DOHH2 (cell line): ENCODE data around the gene KLK15.

Source experiments
- H3F3A ChIP-seq: fragments of 200-600 bp; sonication (generic), shearing (Covaris generic); 2 replicates; pipeline ENCODE4 v1.6.0; 2016; ENCODE audit warnings: antibody characterized with exemption, mild to moderate bottlenecking; ENCODE audit not compliant: control insufficient read depth, insufficient read depth
- H3K27ac ChIP-seq: fragments of 200-600 bp; sonication (generic); 2 replicates; pipeline ENCODE4 v1.5.1; 2014; ENCODE audit warnings: low read depth, mild to moderate bottlenecking, low read length, moderate library complexity
- H3K27me3 ChIP-seq: fragments of 200-600 bp; sonication (generic); 2 replicates; pipeline ENCODE4 v1.6.1; 2014; ENCODE audit warnings: mild to moderate bottlenecking, low read length, mixed read lengths; ENCODE audit not compliant: control insufficient read depth
- H3K36me3 ChIP-seq: fragments of 200-600 bp; sonication (generic); 2 replicates; pipeline ENCODE4 v1.6.1; 2014; ENCODE audit warnings: mild to moderate bottlenecking, low read length, moderate library complexity, mixed read lengths; ENCODE audit not compliant: control insufficient read depth
- H3K4me1 ChIP-seq: fragments of 200-600 bp; sonication (generic); 2 replicates; pipeline ENCODE4 v1.6.1; 2014; ENCODE audit warnings: mild to moderate bottlenecking, low read length, mixed read lengths; ENCODE audit not compliant: control insufficient read depth
- H3K4me2 ChIP-seq: fragments of 200-600 bp; sonication (generic); 2 replicates; pipeline ENCODE4 v1.6.0; 2014; ENCODE audit warnings: mild to moderate bottlenecking, low read length, moderate library complexity
- H3K4me3 ChIP-seq: fragments of 200-600 bp; sonication (generic); 2 replicates; pipeline ENCODE4 v1.5.1; 2014; ENCODE audit warnings: mild to moderate bottlenecking, low read length, mixed read lengths
- H3K79me2 ChIP-seq: fragments of 200-600 bp; sonication (generic); 2 replicates; pipeline ENCODE4 v1.6.1; 2014; ENCODE audit warnings: mild to moderate bottlenecking, low read length, mixed read lengths; ENCODE audit not compliant: control insufficient read depth
- H3K9me2 ChIP-seq: fragments of 200-600 bp; sonication (generic); replicated peaks from 2 replicates; pipeline ENCODE4 v1.6.1; 2014; ENCODE audit warnings: mild to moderate bottlenecking, low read length, mixed read lengths; ENCODE audit not compliant: control insufficient read depth
- H3K9me3 ChIP-seq: fragments of 200-600 bp; sonication (generic); 2 replicates; pipeline ENCODE4 v1.6.1; 2014; ENCODE audit warnings: antibody characterized with exemption, low read length, mixed read lengths; ENCODE audit not compliant: control insufficient read depth, insufficient read depth
- H4K20me1 ChIP-seq: fragments of 200-600 bp; sonication (generic); 2 replicates; pipeline ENCODE4 v1.6.0; 2014; ENCODE audit warnings: low read depth, mild to moderate bottlenecking, antibody characterized with exemption, low read length, moderate library complexity; ENCODE audit not compliant: control insufficient read depth, insufficient read depth
- CTCF ChIP-seq: fragments of 200-600 bp; sonication (generic); IDR thresholded peaks from one replicate; pipeline ENCODE4 v1.5.1; 2014; ENCODE audit warnings: antibody characterized with exemption, mild to moderate bottlenecking, low read depth, low read length; ENCODE audit not compliant: poor library complexity, severe bottlenecking
- EZH2phosphoT487 ChIP-seq: fragments of 200-600 bp; sonication (generic); IDR thresholded peaks from 2 replicates; pipeline ENCODE4 v1.6.1; 2017; ENCODE audit warnings: borderline replicate concordance, mild to moderate bottlenecking, antibody characterized with exemption, low read length, moderate library complexity, mixed read lengths

KLK15 gene

GRCh38 chr19:50830266-50831025 is 2.9 kb downstream of the KLK15 start:
- TF ChIP-seq EZH2phosphoT487 (no peak), CTCF (no peak)
- no peaks in the 10 kb centered on the region for H3K9me3 ChIP-seq
- H3K27ac ChIP-seq: no peak overlapping the region
- H3K4me2 ChIP-seq: no peak overlapping the region
- no peak overlapping the region for H3K4me3 ChIP-seq
- H4K20me1 ChIP-seq: no peaks in the 10 kb centered on the region
- peaks cover 6% of the 10 kb centered on the region for H3K4me1 ChIP-seq
- no peaks in the 10 kb centered on the region for H3F3A ChIP-seq
- H3K9me2 ChIP-seq: no peaks in the 10 kb centered on the region
- H3K27me3 ChIP-seq: peaks cover 10% of the 10 kb centered on the region
- no peaks in the 10 kb centered on the region for H3K36me3 ChIP-seq
- H3K79me2 ChIP-seq: no peaks in the 10 kb centered on the region

GRCh38 chr19:50829801-50830200 is 3.6 kb downstream of the KLK15 start:
- H4K20me1 ChIP-seq: no peaks in the 10 kb centered on the region
- H3K79me2 ChIP-seq: no peaks in the 10 kb centered on the region
- H3K4me1 ChIP-seq: no peaks in the 10 kb centered on the region
- no peak overlapping the region for H3K27ac ChIP-seq
- H3K27me3 ChIP-seq: 0 out of 2 replicates have a peak, but pooled peaks cover 4% of the 10 kb centered on the region
- H3K9me2 ChIP-seq: no peaks in the 10 kb centered on the region
- TF ChIP-seq EZH2phosphoT487 (no peak), CTCF (no peak)
- no peak overlapping the region for H3K4me2 ChIP-seq
- H3K36me3 ChIP-seq: no peaks in the 10 kb centered on the region
- no peak overlapping the region for H3K4me3 ChIP-seq
- no peaks in the 10 kb centered on the region for H3K9me3 ChIP-seq
- no peaks in the 10 kb centered on the region for H3F3A ChIP-seq

- no peaks in the 10 kb centered on the region for H3F3A ChIP-seq
- no peaks in the 10 kb centered on the region for H4K20me1 ChIP-seq
- no peak for TF ChIP-seq EZH2phosphoT487
- TF ChIP-seq CTCF: no peak
- H3K27ac ChIP-seq: no peak overlapping the region
- 0 out of 2 replicates have a peak, but pooled peaks cover 4% of the 10 kb centered on the region for H3K4me1 ChIP-seq
- H3K9me2 ChIP-seq: no peaks in the 10 kb centered on the region
- no peak overlapping the region for H3K4me3 ChIP-seq
- no peaks in the 10 kb centered on the region for H3K36me3 ChIP-seq
- H3K9me3 ChIP-seq: no peaks in the 10 kb centered on the region
- no peaks in the 10 kb centered on the region for H3K79me2 ChIP-seq
- no peak overlapping the region for H3K4me2 ChIP-seq
- H3K27me3 ChIP-seq: peaks cover 8% of the 10 kb centered on the region; the same call in 1 of the 2 replicates
These were observed 5.9 kb downstream of the KLK15 start for GRCh38 chr19:50827476-50827875.
